DMS 273 (cell line): ENCODE measurements around the gene RARB.

ENCODE experiments used
- DNase-seq: peaks from one replicate; lab custom pipeline; 2025; ENCODE audit not compliant: unreplicated experiment; lab: John Stamatoyannopoulos, UW

The RARB gene

GRCh38 chr3:25447285-25447684 is 19.2 kb downstream of the RARB start:
- DNase-seq, result no peak

GRCh38 chr3:25447925-25448324 is 19.9 kb downstream of the RARB start:
- no peak for DNase-seq

- peak; percentile 54 for DNase-seq
Measured at GRCh38 chr3:25448750-25449692, 21.0 kb downstream of the RARB start.

DNA sequence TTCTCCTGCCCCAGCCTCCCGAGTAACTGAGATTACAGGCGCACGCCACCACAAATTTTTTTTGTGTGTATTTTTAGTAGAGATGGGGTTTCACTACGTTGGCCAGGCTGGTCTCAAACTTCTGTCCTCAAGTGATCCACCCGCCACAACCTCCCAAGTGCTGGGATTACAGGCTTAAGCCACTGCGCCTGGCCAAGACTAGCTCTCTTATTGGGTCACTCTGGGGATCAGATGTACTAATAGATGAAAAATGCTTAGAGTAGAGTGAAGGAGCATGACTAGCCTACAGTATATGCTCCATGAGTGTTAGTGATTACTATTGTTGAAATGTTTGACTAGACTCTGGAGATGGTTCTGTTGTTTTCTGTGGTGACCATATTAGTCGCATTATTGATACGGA is 21.8 kb downstream of the RARB start:
- DNase-seq, result no peak

- no peak for DNase-seq
Measured at GRCh38 chr3:25452192-25452591, 24.1 kb downstream of the RARB start.

- no peak for DNase-seq
Measured at GRCh38 chr3:25452740-25453139, 24.7 kb downstream of the RARB start.

DNA sequence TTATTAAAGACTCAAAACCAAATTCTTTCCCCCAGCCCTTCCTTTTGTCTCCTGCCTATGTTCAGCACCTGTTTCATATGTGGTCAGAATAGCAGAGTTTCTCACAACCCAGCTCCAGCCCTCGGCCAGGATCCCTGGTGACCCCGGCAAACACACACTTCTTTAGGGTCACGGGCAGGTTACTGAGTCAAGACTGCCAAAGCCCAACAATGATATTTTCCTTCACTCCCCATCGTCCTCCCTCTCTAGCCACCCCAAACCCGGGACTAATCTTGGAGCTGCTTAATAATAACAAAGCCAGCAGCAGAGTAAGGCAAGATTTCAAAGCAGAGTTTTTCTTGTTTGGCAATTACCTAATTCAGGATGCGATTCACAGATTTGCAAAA is 25.5 kb downstream of the RARB start:
- DNase-seq, result no peak

DNA sequence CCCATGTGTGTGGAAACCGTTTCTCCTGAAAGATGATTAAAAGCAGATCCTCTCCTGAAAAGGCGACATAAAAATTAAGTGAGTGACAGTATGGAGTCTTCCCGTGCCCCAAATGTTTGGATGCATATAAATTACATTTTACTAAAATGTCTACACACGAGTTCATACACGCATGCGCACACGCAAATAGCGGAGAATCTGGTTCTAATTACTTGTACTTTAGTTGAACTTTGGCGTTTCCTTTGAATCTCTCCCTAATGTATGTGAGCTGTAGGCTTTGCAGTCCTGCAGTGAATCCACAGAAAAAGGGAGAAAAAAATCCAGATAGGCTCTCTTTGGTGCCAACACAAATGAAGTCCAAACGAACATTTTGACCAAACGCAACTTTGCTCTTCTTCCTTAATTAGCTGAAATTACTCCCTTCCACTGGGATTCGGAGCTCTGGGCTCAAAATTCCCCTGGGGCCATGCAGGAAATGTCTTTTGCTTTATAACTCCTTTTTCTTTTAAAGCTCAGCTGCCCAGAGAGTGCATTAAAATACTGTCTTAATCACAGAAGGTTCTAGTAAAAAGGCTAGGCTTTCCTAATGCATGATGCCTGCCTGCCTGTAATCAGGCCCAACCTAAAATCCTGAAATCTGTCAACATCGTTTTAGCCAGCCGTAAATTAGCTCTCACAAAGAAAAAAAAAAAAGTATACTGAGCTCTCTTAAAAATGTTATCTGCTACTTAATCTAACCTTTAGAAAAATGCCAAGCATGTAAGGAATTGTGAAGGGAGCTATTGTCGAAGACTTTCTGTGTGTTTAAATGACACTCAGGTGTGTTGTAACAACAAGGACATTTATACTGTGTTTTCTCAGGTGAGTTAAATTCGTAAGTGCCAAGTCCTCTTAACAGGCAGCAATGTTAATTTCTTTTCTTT is 26.2 kb downstream of the RARB start:
- no peak for DNase-seq

DNA sequence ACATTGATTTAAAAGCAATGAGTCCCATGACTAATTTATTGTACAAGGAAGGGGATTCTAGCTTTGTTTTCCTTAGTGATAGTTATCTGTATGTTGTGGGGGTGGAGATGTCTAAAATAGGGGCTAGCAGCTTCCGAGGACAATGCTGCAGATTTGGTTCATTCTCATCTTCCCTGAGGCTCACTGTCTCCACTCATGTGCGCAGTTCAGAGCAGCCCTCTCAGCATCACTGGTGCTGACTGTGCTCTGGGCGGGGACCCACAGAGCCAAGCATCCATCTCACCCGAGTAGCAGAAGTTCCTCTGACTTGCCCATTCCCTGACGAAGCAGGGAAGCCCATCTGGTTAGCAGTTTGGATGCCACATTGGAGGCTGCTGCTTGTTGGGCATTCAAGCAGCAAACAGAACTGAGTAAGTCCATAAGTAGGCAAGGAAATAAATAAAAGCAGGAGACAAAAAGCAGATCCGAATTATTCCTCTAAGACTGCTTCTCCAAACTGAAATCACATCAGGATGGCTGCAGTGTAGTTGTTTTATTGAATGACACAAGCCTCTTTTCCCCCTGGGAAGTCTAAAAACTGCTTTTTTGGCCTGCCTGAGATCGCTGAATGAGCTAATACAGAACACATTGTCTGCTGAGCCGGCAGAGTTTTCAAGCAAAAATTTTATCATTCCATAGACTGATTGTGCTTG is 27.5 kb downstream of the RARB start:
- DNase-seq, result peak; percentile 1

DNA sequence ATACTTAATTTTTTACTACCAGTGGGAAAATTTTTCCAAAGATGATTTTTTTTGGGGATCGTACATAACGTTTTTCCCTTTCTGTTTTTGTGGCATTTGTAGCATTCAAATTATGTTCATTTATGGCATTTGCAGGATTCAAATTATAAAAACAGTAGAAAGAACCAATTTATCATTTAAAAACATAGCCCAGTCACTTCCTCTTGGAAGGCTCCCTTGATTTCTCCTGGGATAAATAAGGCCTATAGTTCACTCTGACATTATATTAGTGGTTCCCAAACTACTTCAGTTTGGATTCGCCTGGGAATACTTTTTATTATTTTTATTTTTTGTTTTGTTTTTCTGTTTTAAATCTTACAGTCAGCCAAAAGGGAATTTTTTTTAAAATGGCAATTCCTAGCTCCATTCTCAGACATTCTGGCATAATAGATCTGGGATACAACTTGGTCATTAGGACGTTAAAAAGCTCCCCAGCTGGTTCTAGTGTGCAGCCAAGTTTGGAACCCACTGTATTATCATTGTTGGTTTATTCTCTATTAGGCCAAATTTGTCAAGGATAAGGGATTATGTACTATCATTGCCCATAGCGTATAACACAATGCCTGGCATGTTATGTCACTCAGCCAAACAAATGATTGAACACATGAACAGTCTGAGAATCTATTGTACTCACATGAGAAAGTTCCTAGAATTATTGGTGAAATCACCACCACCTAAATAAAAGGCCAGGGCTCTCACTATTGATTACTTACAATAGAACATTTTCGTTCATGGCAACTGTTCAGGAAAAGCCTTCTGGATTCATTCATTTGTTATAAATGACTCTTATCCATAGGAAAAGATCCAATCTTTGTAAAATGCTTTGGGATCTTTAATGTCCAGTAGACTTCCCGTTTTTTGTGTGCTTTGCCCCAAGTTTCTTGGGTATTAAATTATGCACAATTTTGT is 28.9 kb downstream of the RARB start:
- DNase-seq, result no peak

GRCh38 chr3:25457671-25458419 is 29.8 kb downstream of the RARB start:
- DNase-seq, result no peak

- no peak for DNase-seq
Measured at GRCh38 chr3:25458420-25458814, 30.4 kb downstream of the RARB start.

DNA sequence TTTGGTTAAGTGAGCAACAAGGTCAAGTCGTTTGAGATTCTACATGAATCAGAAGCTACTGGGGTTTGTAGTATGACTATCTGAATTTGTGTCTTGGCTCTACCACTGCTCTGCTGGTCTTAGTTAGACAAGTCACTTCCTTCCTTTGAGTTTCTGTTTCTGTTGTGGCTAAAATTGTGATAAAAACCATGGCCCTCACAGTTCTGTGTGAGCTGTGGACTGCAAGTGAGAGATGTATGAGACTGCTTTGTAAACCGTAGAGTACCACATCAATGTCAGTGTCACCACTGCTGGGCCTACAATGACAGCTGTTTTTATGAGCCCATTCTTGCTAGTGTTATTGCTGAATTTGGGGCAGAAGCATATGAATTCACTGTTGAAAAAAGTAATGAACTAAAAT is 32.7 kb downstream of the RARB start:
- no peak for DNase-seq

- DNase-seq, result no peak
Measured at GRCh38 chr3:25461946-25462345, 33.9 kb downstream of the RARB start.

DNA sequence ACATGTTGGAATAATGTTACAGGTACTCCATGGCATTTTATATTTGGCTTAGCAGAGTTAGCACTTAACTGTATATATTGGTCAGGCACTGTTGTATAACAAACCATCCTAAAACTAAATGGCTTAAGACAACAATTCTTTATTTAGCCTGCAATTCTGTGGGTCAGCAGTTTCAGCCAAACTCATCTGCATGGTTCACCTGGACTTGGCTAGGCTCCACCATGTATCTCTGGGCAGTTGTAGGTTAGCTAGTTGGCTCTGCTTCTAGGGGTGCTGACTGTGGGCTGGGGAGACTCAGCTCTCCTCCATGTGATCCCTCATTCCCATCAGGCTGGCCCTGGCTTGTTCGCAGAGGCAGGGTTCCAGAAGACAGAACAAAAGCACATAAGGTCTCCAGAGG is 34.4 kb downstream of the RARB start:
- no peak for DNase-seq

DNA sequence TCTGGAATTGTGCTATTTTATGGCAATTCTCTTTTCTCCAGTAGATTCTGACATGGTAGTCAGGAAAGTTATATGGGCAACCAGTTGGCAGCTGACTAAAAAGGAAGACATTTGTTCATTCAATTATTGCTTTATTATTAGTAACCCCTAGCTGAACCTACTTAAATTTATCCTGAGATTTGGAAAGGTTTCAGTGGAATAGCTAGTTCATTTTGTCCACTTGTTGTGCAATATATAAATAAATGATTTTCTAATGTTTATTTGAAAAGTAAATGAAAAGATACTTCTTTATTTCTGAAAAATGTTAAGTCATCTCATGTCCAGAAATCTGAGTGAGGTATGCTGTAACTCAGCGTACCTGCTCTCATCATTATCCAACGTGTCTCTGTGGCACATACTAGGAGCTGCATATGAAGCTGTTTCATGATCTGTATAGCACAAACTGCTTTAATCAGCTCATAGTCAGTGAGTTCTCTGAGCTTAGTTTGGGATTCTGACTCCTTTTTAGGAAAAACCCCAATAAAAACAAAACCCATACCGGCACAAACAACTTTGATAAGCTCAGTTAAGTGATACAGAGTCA is 35.9 kb downstream of the RARB start:
- DNase-seq, result no peak

- DNase-seq, result no peak
Measured at GRCh38 chr3:25465266-25465860, 37.3 kb downstream of the RARB start.

- no peak for DNase-seq
Measured at GRCh38 chr3:25468866-25469319, 40.8 kb downstream of the RARB start.

DNA sequence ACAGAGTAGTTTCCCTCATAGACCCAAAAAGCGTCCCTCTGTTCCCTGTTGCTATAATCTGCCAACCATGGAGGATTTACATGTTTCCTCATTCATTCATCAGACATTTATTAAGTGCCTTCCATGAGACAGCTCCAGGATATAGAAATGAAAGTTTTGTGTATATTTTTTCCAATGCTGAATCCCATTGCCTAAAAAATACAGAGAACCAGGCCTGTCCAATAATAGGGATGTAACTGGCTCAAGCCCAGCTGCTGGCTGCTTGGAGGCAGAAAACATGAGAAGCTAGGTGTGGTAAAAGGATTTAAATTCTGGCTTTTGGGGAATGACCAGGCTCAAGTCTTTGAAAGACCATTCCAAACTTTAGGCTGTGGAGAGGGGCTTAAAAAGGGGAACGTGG is 41.5 kb downstream of the RARB start:
- DNase-seq, result no peak
